ENCODE results near the gene ABI3BP.

ABI3BP gene

GRCh38 chr3:100882571-100882984 is 110.6 kb downstream of the ABI3BP start:
- no peak for DNase-seq

- DNase-seq, result no peak
These were observed 112.4 kb downstream of the ABI3BP start for GRCh38 chr3:100880845-100881244.

- DNase-seq, result no peak
These were observed 113.1 kb downstream of the ABI3BP start for GRCh38 chr3:100880072-100880471.

GRCh38 chr3:100879195-100879810 is 113.9 kb downstream of the ABI3BP start:
- DNase-seq, result no peak

GRCh38 chr3:100877286-100877685 is 115.9 kb downstream of the ABI3BP start:
- DNase-seq, result no peak

- DNase-seq, result no peak
These were observed 118.0 kb downstream of the ABI3BP start for GRCh38 chr3:100875239-100875638.

GRCh38 chr3:100873611-100874010 is 119.6 kb downstream of the ABI3BP start:
- no peak for DNase-seq

- no peak for DNase-seq
These were observed 121.9 kb downstream of the ABI3BP start for GRCh38 chr3:100871306-100871705.

GRCh38 chr3:100869787-100870186 is 123.4 kb downstream of the ABI3BP start:
- no peak for DNase-seq

GRCh38 chr3:100868894-100869293 is 124.3 kb downstream of the ABI3BP start:
- no peak for DNase-seq

- no peak for DNase-seq
These were observed 125.1 kb downstream of the ABI3BP start for GRCh38 chr3:100868096-100868495.

GRCh38 chr3:100865442-100865841 is 127.8 kb downstream of the ABI3BP start:
- DNase-seq, result no peak

GRCh38 chr3:100864471-100865250 is 128.6 kb downstream of the ABI3BP start:
- no peak for DNase-seq

GRCh38 chr3:100857863-100858262 is 135.4 kb downstream of the ABI3BP start:
- DNase-seq, result no peak

- DNase-seq, result no peak
These were observed 136.4 kb downstream of the ABI3BP start for GRCh38 chr3:100856821-100857220.

- DNase-seq, result no peak
These were observed 140.4 kb downstream of the ABI3BP start for GRCh38 chr3:100852840-100853239.

- no peak for DNase-seq
These were observed 142.5 kb downstream of the ABI3BP start for GRCh38 chr3:100850701-100851100.

- DNase-seq, result no peak
These were observed 143.1 kb downstream of the ABI3BP start for GRCh38 chr3:100850156-100850555.

- DNase-seq, result no peak
These were observed 148.9 kb downstream of the ABI3BP start for GRCh38 chr3:100844063-100844936.

GRCh38 chr3:100838157-100838556 is 155.1 kb downstream of the ABI3BP start:
- DNase-seq, result no peak

GRCh38 chr3:100836661-100837060 is 156.6 kb downstream of the ABI3BP start:
- DNase-seq, result no peak

GRCh38 chr3:100834332-100834731 is 158.9 kb downstream of the ABI3BP start:
- DNase-seq, result no peak

GRCh38 chr3:100833483-100833882 is 159.7 kb downstream of the ABI3BP start:
- no peak for DNase-seq

- no peak for DNase-seq
These were observed 161.6 kb downstream of the ABI3BP start for GRCh38 chr3:100831629-100832028.
